Caki2 (cell line): ENCODE measurements around the gene CCDC154. TPM values are rescaled to one million over a fixed set of nuclear protein-coding genes. Genes with fewer than 3 reads are reported as not detected.

Source experiments
- DNase-seq: peaks from one replicate; pipeline ENCODE4 v3.0.0-alpha.2; 2015; ENCODE audit warnings: low read depth
- in situ Hi-C: cut with HindIII; loops from 2 replicates; pipeline ENCODE4 v1.10.0; 2016; ENCODE audit warnings: low sequenced_read_pairs, low pct_unique_long_range_greater_than_20kb, mixed read lengths
- total RNA-seq: library from RNA; depleted of rRNA; stranded (reverse); fragments of >200 nt; shearing (Covaris generic); gene quantifications from 2 replicates; pipeline ENCODE4 v1.2.3, GENCODE V29; 2014; ENCODE audit warnings: low replicate concordance

Gene CCDC154
- total RNA-seq, 1 experiment from 2014 or later, result not detected

GRCh38 chr16:1458977-1459341 lies 14.6 kb upstream of the CCDC154 start:
- no peak for DNase-seq
- in situ Hi-C loops, result no loop called here

GRCh38 chr16:1458336-1458976 lies 14.1 kb upstream of the CCDC154 start:
- no peak for DNase-seq
- in situ Hi-C loops, result no loop called here

GRCh38 chr16:1457489-1458245 lies 13.3 kb upstream of the CCDC154 start:
- in situ Hi-C loops, result no loop called here
- DNase-seq, result no peak

DNA sequence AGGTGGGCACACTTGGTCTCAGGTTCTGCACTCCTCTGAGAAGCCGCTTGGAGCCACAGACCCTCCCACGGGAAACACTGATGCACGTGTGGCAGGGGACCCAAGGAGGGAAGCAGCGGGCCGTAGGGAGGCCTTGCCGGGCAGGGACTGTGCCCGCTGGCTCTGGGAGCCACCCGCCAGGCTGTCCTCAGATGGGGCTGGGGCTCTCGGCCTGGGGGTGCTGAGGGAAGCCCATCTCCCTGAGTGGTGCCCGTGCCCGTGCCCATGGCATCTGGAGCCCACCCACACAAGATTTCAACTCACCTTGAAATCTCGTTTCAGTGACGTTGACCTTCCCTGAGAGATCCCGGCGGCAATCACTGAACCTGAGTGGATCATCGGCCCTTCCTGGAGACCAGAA lies 12.6 kb upstream of the CCDC154 start:
- DNase-seq, result no peak
- in situ Hi-C loops, result no loop called here

GRCh38 chr16:1455190-1456171 lies 11.1 kb upstream of the CCDC154 start:
- in situ Hi-C loops, result no loop called here
- no peak for DNase-seq

DNA sequence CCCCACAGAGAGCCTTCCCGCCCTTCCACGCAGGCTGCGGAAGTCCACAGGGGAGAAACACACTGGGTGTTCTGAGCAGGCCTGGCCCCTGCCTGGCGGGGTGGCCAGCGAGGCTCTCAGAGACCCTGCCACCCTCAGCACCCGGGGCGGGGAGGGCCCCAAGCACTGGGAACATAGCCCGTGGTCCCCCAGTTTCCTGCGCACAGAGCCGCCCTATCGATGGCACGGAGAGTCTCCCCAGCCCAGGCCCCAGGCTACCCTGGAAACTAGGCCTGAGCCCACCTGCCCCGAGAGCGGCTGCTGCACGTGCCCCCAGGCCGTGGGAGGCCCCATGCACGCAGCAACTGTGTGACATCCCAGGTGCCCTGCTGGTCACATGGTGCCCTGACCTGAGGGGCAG lies 10.2 kb upstream of the CCDC154 start:
- in situ Hi-C loops, result no loop called here
- no peak for DNase-seq

DNA sequence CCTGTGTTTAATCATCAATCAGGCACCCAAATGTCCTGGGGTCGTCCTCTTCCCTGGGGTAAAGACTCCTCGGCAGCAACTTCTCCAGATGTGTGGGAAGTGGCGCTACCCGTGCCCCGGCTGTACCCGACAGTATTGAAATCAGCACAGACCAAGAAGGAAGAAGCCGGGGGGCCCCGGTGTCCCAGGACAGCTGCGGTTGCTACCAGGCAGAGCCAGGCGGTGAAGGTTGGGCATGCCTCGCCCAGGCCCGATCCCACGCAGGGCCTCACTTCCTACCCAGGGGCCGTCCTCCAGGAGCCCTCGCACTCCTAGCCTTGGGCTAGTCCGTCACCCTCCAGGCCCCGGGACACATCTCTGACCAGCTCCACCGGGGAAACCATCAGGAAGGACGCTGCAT lies 9.0 kb upstream of the CCDC154 start:
- in situ Hi-C loops, result no loop called here
- DNase-seq, result no peak

GRCh38 chr16:1452530-1452929 lies 8.2 kb upstream of the CCDC154 start:
- in situ Hi-C loops, result no loop called here
- no peak for DNase-seq

DNA sequence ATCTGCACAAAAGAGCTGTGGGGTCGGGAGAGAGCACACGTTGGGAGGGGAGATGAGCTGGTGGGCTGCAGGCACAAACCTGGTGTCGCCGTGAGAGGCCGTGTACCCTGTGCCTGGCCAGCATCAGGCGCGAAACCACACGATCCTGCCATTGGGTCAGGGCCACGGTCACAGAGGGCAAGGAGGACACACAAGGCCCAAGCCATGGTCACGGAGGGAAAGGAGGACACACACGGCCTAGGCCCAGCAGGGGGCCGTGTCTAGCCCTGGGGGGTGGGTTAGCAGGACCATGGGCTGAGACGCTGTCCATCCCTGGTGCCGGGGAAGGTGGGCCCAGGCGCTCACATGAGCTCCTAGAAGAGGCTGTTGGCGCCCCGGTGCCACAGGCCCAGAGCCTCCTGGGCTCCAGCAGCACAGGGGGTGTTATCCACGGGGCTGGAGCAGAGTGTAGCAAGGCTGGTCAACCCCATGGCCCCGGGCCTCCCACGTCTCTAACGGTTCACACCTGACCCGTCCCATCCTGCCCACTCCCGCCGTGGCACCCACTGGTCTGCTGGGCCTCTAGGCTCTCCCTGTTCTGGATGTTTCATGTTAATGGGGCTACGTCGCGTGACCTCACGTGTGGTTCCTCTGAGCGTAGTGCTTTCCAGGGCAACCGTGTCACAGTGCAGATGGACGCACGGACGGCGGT lies 7.5 kb upstream of the CCDC154 start:
- in situ Hi-C loops, result no loop called here
- no peak for DNase-seq

GRCh38 chr16:1450841-1451240 lies 6.5 kb upstream of the CCDC154 start:
- in situ Hi-C loops, result no loop called here
- DNase-seq, result no peak

DNA sequence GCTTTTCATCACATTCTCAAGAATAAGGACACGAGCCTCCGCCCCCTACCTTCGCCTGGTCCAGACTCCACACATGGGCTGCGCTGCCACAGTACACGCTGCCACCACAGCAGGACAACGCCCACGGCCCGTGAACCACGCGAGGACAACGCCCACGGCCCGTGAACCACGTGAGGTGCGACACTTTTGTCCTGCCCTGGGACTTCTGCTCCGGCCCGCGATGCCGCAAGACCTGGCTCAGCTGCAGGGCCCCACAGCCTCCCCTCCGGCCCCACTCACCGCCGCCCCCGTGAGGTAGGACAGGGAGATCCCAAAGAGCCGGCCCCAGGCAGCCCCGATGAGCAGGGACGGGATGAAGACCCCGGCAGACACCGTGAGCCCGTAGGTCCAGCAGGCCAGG lies 5.9 kb upstream of the CCDC154 start:
- in situ Hi-C loops, result no loop called here
- DNase-seq, result no peak

GRCh38 chr16:1449201-1449788 lies 4.9 kb upstream of the CCDC154 start:
- in situ Hi-C loops, result no loop called here
- no peak for DNase-seq

GRCh38 chr16:1448536-1449116 lies 4.3 kb upstream of the CCDC154 start:
- no peak for DNase-seq
- in situ Hi-C loops, result no loop called here

DNA sequence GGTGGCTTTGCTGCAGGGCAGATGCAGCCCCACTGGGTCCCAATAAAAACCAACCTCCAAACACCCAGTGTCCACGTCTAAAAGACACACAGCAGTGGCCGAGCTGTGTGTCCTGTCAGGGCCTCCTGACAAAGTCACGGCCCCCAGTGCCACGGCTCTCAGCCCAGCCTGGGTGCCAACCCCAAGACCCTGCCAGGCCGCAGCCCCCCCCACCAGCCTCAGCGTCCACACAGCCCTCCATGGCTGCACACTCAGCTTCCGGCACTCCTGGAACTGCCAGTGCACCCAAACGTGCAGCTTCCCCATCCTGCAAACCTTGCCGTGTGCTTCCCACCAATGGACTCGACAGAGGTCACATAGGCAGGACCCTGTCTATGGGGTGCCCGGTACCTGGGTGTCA lies 3.6 kb upstream of the CCDC154 start:
- in situ Hi-C loops, result no loop called here
- no peak for DNase-seq

DNA sequence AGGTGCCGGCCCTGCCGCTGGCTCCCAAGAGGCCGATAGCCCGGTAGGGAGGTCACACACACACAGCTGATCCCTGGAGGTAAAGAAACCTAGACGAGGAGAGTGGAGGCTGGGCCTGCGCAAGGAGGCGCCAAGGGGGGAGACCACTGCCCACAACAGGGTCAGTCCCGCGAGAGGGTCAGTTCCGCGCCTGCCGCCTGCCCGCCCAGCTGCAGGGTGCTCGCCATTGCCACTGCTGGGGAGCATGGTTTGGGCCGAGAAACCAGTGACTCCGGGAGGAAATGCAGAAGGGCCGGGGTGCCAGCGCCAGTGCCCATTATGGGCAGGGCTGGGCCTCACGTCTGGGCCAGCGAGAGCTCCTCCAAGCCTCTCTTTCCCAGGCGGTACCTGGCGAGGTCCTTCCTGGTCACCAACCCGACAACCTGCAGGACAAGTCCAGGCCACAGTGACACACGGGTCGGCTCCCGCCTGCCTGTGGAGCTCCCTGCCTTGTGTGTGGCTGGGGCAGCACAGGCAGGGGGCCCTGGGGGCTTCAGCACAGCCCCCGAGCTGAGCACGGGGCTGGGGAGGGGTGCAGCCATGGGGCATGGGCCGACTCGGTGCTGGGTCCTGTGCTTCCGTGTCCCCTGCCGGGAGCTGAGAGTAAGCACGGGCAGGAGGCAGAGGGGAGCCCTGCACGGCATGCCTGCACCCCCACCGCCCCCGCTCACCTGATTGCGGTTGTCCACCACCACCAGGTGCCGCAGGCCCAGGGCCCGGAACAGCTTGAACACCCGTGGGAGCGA lies 2.1 kb upstream of the CCDC154 start:
- no peak for DNase-seq
- in situ Hi-C loops, result no loop called here

DNA sequence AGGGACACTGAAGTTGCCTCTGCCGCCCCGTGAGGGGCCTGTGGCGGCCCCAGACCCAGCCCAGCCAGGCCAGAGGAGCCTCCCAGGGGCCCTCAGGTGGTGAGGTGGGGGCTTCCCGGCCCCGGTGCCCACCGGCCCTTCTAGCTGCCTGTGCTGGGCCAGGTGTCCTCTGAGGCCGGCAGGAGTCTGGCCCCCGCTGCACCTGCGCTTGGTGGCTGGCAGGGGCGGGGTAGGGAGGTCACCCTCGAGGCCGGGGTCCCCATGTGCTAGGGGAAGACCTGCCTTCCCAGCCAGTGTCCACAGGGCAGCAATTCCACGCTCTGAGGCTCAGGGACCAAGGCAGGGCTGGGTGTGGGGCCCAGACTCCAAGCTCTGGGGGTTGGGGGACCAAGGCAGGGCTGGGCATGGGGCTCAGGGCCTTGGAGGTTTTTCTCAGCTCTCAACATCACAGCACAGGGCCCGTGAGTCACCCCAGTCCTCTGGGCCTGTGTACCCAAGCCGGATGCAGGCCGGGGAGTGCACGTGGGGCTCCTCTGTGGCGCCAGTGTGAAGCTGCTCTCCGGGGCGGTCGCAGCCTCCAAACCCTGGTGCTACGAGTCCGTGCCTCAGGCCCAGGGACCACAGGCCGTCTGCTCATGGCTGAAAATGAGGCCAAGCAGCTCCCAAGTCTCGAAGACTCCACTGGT lies 1.3 kb upstream of the CCDC154 start:
- DNase-seq, result no peak
- in situ Hi-C loops, result no loop called here
